NCI-H524 treated with DMSO at 0.1 percent for 48 hours (cell line): ENCODE results near the gene MKKS.
"Not testable (repeated sequence)": the region's sequence is repeated elsewhere in the genome, so short reads cannot be mapped to it uniquely, and the experiment has no call there.

Experiments used
- DNase-seq: peaks from one replicate; lab custom pipeline; 2025; lab: John Stamatoyannopoulos, UW

The MKKS gene

GRCh38 chr20:10412591-10413408, 21.2 kb downstream of the MKKS start:
- no peak for DNase-seq

DNA sequence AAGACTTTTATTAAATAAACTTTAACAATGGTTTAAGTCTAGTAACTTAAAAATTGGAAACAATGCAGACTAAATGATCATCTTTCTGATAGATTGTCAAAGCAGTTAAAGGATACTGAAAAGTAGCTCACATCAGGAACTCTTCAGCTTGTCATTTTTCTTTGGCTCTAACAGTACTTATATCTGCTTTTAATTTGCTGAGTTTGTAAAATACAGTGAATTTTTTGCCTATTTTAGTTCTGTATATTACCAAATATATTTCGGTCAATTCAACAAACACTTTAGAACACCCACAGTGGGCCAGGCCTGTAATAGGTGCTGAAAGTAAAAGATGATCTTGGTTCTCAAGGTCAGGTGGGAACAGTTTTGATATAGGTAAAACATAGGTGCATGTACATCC, 22.3 kb downstream of the MKKS start:
- DNase-seq = no peak

DNA sequence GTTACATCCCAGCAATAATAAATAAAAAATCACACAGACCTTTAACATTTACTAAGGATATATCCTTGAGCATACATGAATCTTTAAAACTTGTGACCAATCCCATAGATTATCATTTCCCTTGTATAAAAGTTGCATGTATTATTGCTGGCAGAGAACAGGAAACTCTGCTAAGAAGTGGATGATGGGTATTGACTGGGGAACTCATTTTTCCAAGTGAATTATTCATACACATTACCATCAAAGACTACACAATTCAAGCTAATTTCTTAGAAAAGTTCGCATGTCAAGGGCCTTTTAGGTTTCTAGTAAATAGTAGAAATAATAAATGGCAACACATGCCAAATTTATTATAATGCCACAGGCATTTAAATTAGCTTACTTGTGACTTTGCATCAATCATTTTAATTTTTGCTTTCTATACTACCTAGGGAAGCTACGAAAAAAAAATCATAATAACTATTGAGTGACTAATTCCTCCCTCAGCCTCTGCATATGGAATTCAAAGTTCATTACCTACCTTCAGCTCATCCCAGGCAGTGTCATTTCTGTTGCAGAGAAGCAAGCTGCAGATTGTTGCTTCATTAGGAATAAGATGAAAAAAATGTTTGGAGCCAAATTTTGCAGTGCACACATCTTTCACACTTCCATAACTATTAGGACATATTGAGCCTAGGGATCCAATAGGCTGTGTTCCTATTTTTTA, 25.8 kb downstream of the MKKS start:
- no peak for DNase-seq

- DNase-seq = no peak
These were observed 29.0 kb downstream of the MKKS start for GRCh38 chr20:10404959-10405530.

- DNase-seq = no peak
These were observed 29.9 kb downstream of the MKKS start for GRCh38 chr20:10404023-10404628.

DNA sequence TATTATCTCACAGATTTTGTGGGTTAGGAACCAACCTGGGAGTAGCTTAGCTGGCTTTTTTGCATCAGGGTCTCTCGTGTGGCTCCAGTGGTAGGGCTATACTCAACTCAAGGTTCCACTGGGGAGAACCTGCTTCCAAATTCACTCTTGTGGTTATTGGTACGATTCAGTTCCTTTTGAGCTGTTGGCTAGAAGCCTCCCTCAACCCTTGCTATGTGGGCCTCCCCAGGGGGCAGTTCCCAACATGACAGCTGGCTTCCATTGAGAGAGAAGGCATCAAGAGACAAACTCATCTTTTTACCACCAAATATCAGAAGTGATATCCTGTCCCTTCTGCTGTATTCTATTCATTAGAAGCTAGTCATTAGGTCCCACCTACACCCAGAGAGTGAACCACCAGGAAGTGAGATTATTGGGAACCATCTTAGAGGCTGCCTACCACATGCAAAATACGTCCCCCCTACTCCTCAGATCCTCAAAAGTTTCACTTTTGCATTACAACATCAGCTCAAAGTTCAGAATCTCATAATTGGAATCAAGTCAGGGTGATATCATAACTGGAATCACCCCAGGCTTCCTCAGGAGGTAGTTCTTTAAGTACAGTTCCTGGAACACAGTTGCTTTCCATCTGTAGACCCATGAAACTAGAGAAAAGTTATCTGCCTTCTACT, 30.9 kb downstream of the MKKS start:
- no peak for DNase-seq

DNA sequence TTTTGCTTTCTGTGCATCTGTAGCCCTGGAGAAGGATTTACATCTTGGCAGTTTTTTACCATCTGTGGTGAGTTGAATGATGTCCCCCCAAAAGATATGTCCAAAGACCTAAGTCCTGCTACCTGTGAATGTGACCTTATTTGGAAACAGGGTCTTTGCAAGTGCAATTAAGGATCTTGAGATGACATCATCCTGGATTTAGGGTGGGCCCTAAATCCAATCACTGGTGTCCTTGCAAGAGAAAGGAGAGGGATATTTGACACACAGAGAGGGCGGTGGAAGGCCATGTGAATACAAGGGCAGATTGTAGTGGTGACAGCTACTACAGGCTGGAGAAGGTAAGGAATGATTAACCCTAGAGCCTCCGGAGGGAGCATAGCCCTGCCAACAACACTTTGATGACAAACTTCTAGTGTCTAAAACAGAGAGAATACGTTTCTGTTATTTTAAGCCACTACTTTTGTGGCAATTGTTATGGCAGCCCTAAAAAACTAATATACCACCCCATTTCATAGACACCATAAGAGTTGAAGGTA, 35.1 kb downstream of the MKKS start:
- no peak for DNase-seq

GRCh38 chr20:10394752-10395151, 39.3 kb downstream of the MKKS start:
- not testable (repeated sequence) for DNase-seq

GRCh38 chr20:10390709-10391108, 43.3 kb downstream of the MKKS start:
- no peak for DNase-seq

GRCh38 chr20:10388597-10388996, 45.4 kb downstream of the MKKS start:
- DNase-seq = no peak

DNA sequence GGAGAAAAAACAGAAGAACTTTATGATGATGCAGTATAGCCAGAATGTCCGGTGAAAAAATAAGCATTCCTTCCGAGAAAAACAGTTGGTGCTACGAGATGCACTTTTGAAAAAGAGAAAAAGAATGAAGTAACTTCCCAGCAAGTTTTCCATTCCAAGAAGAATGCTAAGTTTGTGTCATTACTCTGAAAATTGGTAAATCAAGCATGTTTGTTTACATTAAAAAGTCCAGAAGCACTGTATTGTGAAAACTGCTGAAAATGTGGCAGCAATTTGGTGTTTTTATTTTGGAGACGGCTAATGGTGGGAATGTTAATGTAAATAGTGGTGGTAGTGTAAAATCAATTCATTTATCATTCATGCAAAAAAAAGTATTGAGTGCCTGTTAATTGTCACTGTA, 46.3 kb downstream of the MKKS start:
- no peak for DNase-seq

DNA sequence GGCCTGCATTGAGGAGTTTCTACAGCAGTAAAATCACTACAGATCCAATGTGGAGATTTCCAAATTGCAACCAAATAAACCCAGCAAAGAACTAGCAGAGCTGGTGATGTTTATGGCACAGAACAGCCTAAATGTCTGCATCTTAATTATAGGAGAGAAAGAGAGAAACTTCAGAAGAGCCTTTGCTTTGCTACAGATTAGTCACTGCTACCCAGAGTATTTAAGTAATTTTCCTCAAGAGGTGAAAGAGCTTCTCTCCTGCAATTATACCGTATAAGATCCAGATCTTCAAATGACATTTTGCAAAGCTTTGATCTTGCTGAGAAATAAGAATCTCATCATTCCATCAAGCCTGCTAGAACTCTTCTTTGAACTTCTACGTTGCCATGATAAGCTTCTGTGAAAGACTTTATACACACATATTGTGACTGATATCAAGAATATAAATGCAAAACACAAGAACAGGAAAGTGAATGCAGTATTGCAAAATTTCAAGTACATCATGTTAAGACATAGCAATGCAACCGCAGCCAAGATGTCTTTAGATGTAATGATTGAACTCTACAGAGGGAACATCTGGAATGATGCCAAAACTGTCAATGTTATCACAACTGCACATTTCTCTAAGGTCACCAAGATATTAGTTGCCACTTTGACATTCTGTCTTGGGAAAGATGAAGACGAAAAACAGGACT, 48.0 kb downstream of the MKKS start:
- no peak for DNase-seq

DNA sequence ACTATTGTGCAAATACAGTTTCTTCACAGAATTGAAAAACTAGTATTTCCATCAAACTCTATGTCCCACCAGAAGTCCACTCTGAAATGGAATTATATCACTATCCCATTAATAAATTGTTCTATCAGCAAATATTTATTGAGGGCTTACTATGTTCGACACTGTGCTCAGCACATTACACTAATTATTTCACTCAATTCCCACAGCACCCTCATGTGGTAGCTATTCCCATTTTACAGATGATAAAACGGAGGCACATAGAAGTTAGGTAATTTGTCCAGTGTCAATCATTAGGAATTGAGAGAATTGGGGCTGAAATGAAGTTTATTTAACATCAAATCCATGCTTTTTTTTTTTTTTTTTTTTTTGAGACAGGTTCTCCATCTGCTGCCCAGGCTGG, 52.5 kb downstream of the MKKS start:
- DNase-seq = no peak

GRCh38 chr20:10379761-10380160, 54.3 kb downstream of the MKKS start:
- no peak for DNase-seq

- no peak for DNase-seq
These were observed 57.5 kb downstream of the MKKS start for GRCh38 chr20:10376270-10377075.

GRCh38 chr20:10375191-10375590, 58.8 kb downstream of the MKKS start:
- no peak for DNase-seq

GRCh38 chr20:10374036-10374435, 60.0 kb downstream of the MKKS start:
- no peak for DNase-seq

DNA sequence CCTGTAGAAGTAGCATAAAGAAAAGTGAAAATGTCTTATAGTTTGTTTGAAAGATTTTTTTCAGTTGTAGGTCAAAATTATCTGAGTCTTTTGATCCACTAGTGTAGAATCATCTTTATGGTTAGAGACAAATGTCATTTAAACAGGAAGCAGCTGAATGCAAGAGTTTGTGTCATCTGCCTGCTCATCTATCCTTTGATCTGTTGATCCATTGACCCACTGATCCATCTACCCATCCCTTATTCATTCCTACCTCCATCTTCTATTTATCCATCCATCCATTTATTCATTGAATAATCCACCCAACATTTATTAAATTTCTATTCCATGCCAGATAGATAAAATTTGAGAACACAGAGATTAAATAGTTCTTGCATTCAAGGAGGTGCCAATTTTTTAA, 62.6 kb downstream of the MKKS start:
- no peak for DNase-seq

DNA sequence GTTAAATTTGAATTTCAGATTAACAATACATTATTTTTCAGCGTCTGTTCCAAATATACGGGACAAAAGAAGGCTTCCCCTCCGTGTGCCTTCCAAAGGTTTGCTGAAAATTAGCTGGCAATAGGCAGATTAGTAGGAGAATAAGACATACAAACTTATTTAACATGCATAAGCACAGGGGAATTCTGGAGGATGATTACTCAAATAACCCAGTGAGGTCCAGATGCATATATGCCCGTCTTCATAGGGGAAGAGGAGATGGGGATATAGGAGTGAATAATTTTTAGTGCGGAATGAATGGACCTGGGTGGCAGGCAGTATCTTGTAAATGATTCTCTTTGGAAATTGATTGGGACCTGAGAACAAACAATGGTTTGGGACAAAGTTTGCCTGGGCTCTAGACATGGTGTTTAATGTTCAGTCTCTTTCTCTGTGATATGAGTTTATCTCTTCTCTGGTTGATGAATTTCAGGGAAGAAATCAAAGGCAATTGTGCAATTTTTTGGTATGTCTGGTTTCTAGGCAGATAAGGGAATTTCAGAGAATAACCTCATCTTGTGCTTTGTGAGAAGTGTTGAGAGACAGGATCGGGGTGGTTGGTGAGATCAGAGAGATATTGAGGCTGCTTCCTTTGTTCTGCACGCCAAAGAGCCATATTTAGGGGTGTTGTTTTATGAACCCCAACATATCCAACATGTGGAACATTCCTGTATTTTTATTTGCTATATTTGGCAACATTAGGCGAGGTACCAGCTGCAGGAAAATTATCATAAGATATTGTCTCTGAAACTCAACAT, 63.7 kb downstream of the MKKS start:
- no peak for DNase-seq

DNA sequence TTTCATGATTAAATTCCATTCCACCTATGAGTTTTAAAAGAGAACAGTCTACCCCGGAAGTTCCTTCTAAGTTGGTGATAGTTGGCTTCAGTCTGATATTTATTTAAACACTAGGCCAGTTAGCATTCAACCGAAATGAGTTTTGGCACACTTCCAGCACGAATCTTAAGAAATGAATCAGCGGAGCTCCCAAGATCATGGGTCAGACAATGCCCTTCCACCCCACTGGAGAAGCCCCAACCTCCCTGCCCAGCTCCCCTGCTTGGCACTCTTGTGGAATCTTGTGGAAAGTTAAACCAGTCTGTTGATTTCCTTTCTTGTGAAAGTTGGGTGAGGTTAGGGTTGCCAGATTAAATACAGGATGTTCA, 64.3 kb downstream of the MKKS start:
- no peak for DNase-seq
